GM18858 (cell line): ENCODE measurements around the gene MFNG.
"Not testable (repeated sequence)": the region's sequence is repeated elsewhere in the genome, so short reads cannot be mapped to it uniquely, and the experiment has no call there.

Experiments
- ATAC-seq: cut with Tn5 transposase; IDR thresholded peaks from one replicate; pipeline ENCODE4 v1.9.1; 2021; ENCODE audit not compliant: unreplicated experiment

The MFNG gene

GRCh38 chr22:37486224-37486845, at the start of gene MFNG:
TSS of gene MFNG (minus strand) at chr22:37486384. CDS start at chr22:37486177, 207 bp downstream.
- no peak for ATAC-seq

GRCh38 chr22:37535159-37535558, 49.0 kb upstream of the MFNG start:
- no peak for ATAC-seq

GRCh38 chr22:37534445-37534844, 48.3 kb upstream of the MFNG start:
- ATAC-seq: no peak

GRCh38 chr22:37533995-37534394, 47.8 kb upstream of the MFNG start:
- no peak for ATAC-seq

GRCh38 chr22:37529652-37530345, 43.6 kb upstream of the MFNG start:
- ATAC-seq: no peak

GRCh38 chr22:37527952-37528351, 41.8 kb upstream of the MFNG start:
- not testable (repeated sequence) for ATAC-seq

GRCh38 chr22:37527081-37527752, 41.0 kb upstream of the MFNG start:
- not testable (repeated sequence) for ATAC-seq

- ATAC-seq: no peak
Observed at GRCh38 chr22:37526376-37526775, 40.2 kb upstream of the MFNG start.

- no peak for ATAC-seq
Observed at GRCh38 chr22:37525746-37526350, 39.7 kb upstream of the MFNG start.

- no peak for ATAC-seq
Observed at GRCh38 chr22:37525073-37525745, 39.0 kb upstream of the MFNG start.

- no peak for ATAC-seq
Observed at GRCh38 chr22:37522482-37522881, 36.3 kb upstream of the MFNG start.

- ATAC-seq: no peak
Observed at GRCh38 chr22:37521236-37521739, 35.1 kb upstream of the MFNG start.

GRCh38 chr22:37520776-37521191, 34.6 kb upstream of the MFNG start:
- no peak for ATAC-seq

- ATAC-seq: no peak
Observed at GRCh38 chr22:37519268-37520195, 33.3 kb upstream of the MFNG start, which contains the start of gene CARD10. TSS of gene CARD10 (minus strand) at chr22:37519415. CDS start at chr22:37519200, 215 bp downstream.

GRCh38 chr22:37518509-37519267, 32.5 kb upstream of the MFNG start:
- no peak for ATAC-seq

GRCh38 chr22:37517826-37518450, 31.8 kb upstream of the MFNG start:
- no peak for ATAC-seq

GRCh38 chr22:37516456-37516855, 30.3 kb upstream of the MFNG start:
- ATAC-seq: no peak

- no peak for ATAC-seq
Observed at GRCh38 chr22:37515901-37516300, 29.7 kb upstream of the MFNG start.
